ENCODE data around the gene ZDHHC8.

GRCh38 chr22:20178075-20178914, 46.7 kb downstream of the ZDHHC8 start:
- no peak for TF ChIP-seq POLR2AphosphoS5 (IDR thresholded peaks at IDR 0.05)
- no peak for TF ChIP-seq CTCF (IDR thresholded peaks at IDR 0.05)
